Ovary (tissue), 9 donors: Measurements from ENCODE around the gene SUGCT. TPM values are rescaled to one million over a fixed set of nuclear protein-coding genes. Genes with fewer than 3 reads are reported as not detected.

Experiments used
- DNase-seq, 5 donors: peaks; one replicate each; pipeline ENCODE4 v3.0.0-alpha.2; 2019 to 2020
- H3K27ac ChIP-seq, 2 donors: fragments of 200-600 bp; one replicate each; pipeline versions ENCODE4 v1.5.1 to v1.8.0; 2019 to 2022
- H3K27me3 ChIP-seq: fragments of 200-600 bp; one replicate; pipeline ENCODE4 v1.8.0; 2022
- H3K36me3 ChIP-seq: fragments of 200-600 bp; sonication (generic); one replicate; pipeline ENCODE4 v1.5.1; 2019
- H3K4me1 ChIP-seq: one replicate; pipeline ENCODE4 v1.8.1; 2013; ENCODE audit warnings: mild to moderate bottlenecking, moderate library complexity; ENCODE audit not compliant: insufficient read depth
- H3K4me3 ChIP-seq: fragments of 200-600 bp; sonication (generic); one replicate; pipeline ENCODE4 v1.5.1; 2017
- H3K9me3 ChIP-seq, 2 donors: fragments of 200-600 bp in 1 of 2; sonication (generic) in 1 of 2; one replicate each; pipeline versions ENCODE4 v1.5.1 to v1.8.1; 2013 to 2019; ENCODE audit warnings: mild to moderate bottlenecking in 1 of 2, moderate library complexity in 1 of 2
- CTCF ChIP-seq, 3 donors: fragments of 450-650 bp in 2 of 3; fragments of 200-600 bp in 1 of 3; IDR thresholded peaks; one replicate each; pipeline versions ENCODE4 v1.5.1 to v1.8.0; 2016 to 2022; ENCODE audit warnings: antibody characterized with exemption in 3 of 3, mild to moderate bottlenecking in 1 of 3
- EP300 ChIP-seq: sonication (generic); formaldehyde crosslinking; IDR thresholded peaks from one replicate; pipeline ENCODE4 v1.6.1; 2017; ENCODE audit warnings: antibody characterized with exemption
- POLR2A ChIP-seq: fragments of 450-650 bp; IDR thresholded peaks from one replicate; pipeline ENCODE4 v1.6.1; 2017; ENCODE audit warnings: antibody characterized with exemption, mild to moderate bottlenecking, moderate library complexity
- WGBS, 3 donors: extraction: QIAGEN DNeasy Blood & Tissue Kit in 1 of 3; methylation state at CpG; one replicate each; pipeline versions ENCODE4 v1.1.5 to v1.1.7; 2013 to 2017; 5-methylcytosine and 5-hydroxymethylcytosine counted together
- intact Hi-C, 4 donors: fragments of 100-400 bp; cut with DNase I; formaldehyde crosslinking; loops; one replicate each; pipeline versions ENCODE4 v1.11.0 to v1.15.1; 2022 to 2023
- polyA plus RNA-seq, 2 donors: library from polyadenylated mRNA; stranded (reverse); fragments of 200-250 nt in 1 of 2; fragments of 350-450 nt in 1 of 2; fragmentation: Illumina TruSeq in 1 of 2; extraction: RNeasy Lipid Tissue Mini Kit (QIAGEN cat#74804) in 1 of 2; gene quantifications; one replicate each; pipeline ENCODE4 v1.2.3, GENCODE V29; 2013 to 2014
- total RNA-seq, 7 donors: library from RNA; depleted of rRNA in 2 of 7; stranded (reverse); fragments of >200 nt in 2 of 7; fragmentation: NEBNext Ultra II Directional in 3 of 7; extraction: Animal tissue kit (Norgen Biotek cat#: 25700) in 3 of 7; gene quantifications; one replicate each; pipeline versions ENCODE4 v1.1.0 to v1.2.4, GENCODE V29; 2016 to 2023
- donor health status: DM: no; HTN: no; CAD: no; lungs with moderate emphysema.
- donor health status: DM: no; HTN: no; CAD: no.
- donor health status: Bipolar disorder and iron deficiency.
- donor health status: DM: yes; HTN: yes; CAD: no.
- donor health status: DM: no; HTN: no; CAD: no.
- donor health status: DM: yes; HTN: yes; CAD: no.

SUGCT gene
- total and polyA plus RNA-seq, 9 donors, result 3.4 to 9.3 (median 7.8) TPM

GRCh38 chr7:40283391-40283790 is 148.6 kb downstream of the SUGCT start:
- no peak for TF ChIP-seq CTCF (IDR thresholded peaks at IDR 0.05)
- TF ChIP-seq EP300, result no peak
- TF ChIP-seq POLR2A, result no peak
- H3K4me1 ChIP-seq, result no peaks in the 10 kb centered on the region
- H3K9me3 ChIP-seq, result no peaks in the 10 kb centered on the region
- H3K27me3 ChIP-seq, result no peaks in the 10 kb centered on the region
- DNase-seq, result no peak
- 78 to 85% (median 81%) methylated on average over 6 of the region's 6 CpGs for WGBS, 3 donors
- H3K27ac ChIP-seq, result no peak overlapping the region
- no peaks in the 10 kb centered on the region for H3K36me3 ChIP-seq
- H3K4me3 ChIP-seq, result no peak overlapping the region
- intact Hi-C loops, result no loop called here

- no peak for DNase-seq
- TF ChIP-seq CTCF (IDR thresholded peaks at IDR 0.05), result no peak
- TF ChIP-seq EP300, result no peak
- no peak for TF ChIP-seq POLR2A
Measured at GRCh38 chr7:40288827-40289226, 154.0 kb downstream of the SUGCT start.

GRCh38 chr7:40297741-40298311 is 163.0 kb downstream of the SUGCT start:
- DNase-seq, result no peak
- Histone ChIP-seq H3K27me3 (no peaks in the 10 kb centered on the region), H3K4me3 (no peak overlapping the region), H3K36me3 (no peaks in the 10 kb centered on the region), H3K4me1 (no peaks in the 10 kb centered on the region), H3K27ac (no peak overlapping the region), H3K9me3 (no peaks in the 10 kb centered on the region)
- no peak for TF ChIP-seq CTCF (IDR thresholded peaks at IDR 0.05)
- no peak for TF ChIP-seq POLR2A
- TF ChIP-seq EP300, result no peak
- whole genome bisulfite sequencing, 3 donors, result 46 to 49% (median 46%) methylated on average over 1 of the region's 1 CpG
- intact Hi-C loops, result no loop called here

More at GRCh38 chr7:40288827-40289226, 154.0 kb downstream of the SUGCT start:
- 83 to 91% (median 89%) methylated on average over 2 of the region's 2 CpGs for WGBS, 3 donors
- H3K36me3 ChIP-seq, result no peaks in the 10 kb centered on the region
- no peaks in the 10 kb centered on the region for H3K9me3 ChIP-seq
- no peaks in the 10 kb centered on the region for H3K27me3 ChIP-seq
- intact Hi-C loops, result no loop called here
- no peak overlapping the region for H3K4me3 ChIP-seq
- no peak overlapping the region for H3K27ac ChIP-seq
- no peaks in the 10 kb centered on the region for H3K4me1 ChIP-seq

- intact Hi-C loops, result no loop called here
- WGBS, 3 donors, result 38 to 67% (median 65%) methylated on average over 2 of the region's 2 CpGs
Measured at GRCh38 chr7:40298421-40298820, 163.6 kb downstream of the SUGCT start.

More at GRCh38 chr7:40298421-40298820, 163.6 kb downstream of the SUGCT start:
- Histone ChIP-seq H3K4me3 (no peak overlapping the region), H3K9me3 (no peaks in the 10 kb centered on the region), H3K4me1 (no peaks in the 10 kb centered on the region), H3K36me3 (no peaks in the 10 kb centered on the region), H3K27ac (no peak overlapping the region), H3K27me3 (no peaks in the 10 kb centered on the region)
- no peak for DNase-seq
- no peak for TF ChIP-seq POLR2A
- no peak for TF ChIP-seq EP300
- TF ChIP-seq CTCF (IDR thresholded peaks at IDR 0.05), result no peak
